GM19023 (cell line): ENCODE data around the gene CDC37.

Source experiments
- ATAC-seq: cut with Tn5 transposase; IDR thresholded peaks from one replicate; pipeline ENCODE4 v1.9.1; 2021; ENCODE audit warnings: mild to moderate bottlenecking, moderate library complexity; ENCODE audit not compliant: unreplicated experiment

CDC37 gene

DNA sequence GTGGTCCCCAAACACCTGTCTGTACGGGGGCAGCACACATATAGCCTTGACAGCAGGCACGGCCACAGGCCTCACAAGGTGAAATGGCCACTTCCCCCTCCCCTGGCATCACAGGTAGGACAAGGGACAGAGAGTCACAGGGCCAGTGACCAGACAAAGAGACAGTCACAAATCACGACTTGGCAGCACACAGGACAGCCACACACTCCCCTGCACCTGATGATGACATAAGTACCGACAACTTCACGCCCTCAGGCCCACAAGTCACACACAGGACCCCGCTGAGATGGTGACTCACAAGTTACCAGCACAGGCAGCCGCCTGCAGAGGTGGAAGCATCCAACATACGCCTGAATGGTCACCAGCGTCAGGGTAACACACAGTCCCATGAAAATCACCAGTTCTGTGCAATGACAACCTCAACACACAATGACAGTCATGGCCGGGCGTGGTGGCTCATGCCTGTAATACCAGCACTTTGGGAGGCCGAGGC is 39.5 kb downstream of the CDC37 start:
- no peak for ATAC-seq

DNA sequence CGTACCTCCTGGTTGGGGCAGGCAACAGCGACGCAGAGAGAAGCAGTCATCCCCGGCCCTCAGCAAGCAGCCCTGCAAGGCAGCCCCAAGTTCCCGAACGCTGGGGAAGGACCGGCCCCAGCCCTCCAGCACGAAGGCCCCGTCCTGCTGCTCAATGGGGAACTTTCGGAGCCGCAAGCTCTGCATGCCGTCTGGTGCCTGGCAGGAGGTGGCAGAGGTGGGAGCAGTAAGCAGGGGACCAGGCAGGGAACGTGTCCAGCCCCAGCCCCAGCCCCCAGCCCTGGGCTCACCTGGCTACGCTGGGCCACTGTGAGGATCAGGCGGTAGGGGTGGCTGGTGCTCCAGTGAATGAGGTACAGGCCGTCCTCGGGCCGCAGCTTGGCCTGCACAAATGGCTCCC is 41.1 kb downstream of the CDC37 start:
- no peak for ATAC-seq

DNA sequence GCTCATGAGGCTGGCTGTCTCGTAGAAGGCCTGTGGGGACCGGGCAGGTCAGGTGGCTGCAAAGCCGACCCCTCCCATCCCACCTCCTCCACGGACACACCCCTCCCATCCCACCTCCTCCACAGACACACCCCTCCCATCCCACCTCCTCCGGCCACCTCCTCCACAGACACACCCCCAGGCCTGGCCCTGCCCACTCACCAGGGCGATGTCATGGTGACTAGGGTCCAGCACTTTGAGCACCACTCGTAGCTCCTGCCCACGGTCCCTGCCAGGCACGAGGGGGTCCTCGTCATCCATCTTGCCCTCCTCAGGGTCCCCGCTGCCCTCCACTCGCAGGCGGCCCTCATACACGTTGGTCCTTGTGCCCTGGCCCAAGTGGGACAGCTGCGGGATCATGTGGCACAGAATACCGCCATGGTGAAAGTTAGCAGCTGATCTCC is 41.8 kb downstream of the CDC37 start:
- no peak for ATAC-seq

DNA sequence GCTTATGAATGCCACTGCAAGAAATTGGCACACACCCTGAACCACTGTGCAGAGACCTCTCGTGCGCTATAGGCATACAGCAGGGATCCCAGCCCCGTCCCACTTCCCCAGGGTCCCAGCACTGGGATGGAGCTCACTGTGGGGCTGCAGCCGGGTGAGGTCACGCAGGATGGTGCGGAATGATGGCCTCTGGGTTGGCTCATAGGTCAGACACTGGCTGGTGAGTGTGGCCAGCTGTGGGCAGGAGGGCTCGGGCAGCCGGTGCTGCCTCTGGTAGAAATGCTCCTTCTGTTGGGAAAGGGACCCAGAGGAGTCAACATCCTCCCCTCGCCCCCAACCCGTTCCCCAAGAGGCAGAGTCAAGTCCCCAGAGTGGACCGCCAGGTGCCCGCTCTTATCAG is 46.9 kb downstream of the CDC37 start:
- ATAC-seq: no peak

DNA sequence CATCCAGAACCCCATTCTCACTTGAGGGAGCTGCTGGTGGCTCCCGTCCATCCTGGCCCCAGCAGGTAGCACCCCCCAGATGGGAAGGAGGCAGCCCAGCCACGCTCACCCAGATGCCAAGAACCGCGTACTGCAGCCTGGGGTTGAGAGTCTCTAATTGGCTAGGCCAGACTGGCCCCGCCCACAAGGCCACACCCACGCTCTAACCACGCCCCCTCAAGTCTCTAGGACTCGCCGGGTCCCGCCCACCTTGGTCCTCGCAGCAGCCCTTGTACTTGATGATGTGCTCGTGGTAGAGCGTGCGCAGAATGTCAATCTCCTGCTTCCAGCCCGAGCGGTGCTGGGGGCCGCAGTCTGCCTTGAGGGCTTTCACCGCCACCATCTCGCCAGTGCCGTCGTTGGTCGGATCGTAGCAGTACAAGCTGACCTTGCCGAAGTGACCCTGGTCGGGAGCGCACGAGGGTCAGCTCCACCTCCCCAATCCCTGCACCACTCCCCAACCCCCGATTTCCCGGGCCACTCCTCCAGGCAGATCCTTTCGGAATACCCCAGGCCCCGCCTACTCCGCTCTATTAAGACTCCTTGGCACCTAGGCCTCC is 49.5 kb downstream of the CDC37 start:
- ATAC-seq: no peak

DNA sequence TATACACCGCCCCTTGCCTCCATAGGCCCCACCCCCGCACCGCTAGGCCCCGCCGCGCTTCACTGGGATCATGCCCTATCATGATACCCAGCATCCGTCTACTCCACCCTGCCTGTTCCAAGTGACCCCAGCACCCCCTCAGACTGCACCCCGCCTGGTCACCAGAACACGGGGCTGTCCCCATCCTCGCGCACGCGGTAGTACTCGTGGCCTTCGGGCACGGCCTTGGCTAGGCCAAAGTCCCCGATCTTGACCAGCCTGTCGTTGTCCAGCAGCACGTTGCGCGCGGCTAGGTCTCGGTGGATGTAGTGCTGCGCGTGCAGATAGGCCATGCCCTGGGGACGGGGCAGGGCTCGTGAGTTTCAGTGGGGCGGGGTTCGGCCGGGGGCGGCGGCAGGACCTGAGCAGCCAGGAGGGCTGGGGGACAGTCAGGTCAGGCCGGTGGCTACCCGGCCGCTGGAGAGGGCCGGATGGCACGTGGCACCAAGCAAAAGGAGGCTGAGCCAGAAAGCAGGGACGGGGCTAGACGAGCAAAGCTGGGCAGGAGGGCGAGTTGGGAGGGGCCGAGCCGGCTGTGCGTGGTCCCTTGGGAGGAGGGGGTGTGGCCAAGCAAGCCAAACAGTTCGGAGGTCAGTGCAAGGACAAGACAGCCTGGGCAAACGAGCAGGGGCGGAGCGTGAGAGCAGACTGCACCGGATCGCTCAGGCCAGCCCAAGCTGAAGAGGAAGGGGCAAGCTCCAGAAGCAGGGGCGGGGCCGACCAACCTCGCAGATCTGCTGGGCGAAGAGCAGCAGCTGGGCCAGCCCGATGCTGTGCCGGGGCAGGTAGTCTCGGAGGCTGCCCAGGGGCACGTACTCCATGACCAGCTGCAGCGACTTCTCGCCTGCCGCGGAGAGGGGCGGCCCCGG is 50.3 kb downstream of the CDC37 start:
- ATAC-seq: no peak

DNA sequence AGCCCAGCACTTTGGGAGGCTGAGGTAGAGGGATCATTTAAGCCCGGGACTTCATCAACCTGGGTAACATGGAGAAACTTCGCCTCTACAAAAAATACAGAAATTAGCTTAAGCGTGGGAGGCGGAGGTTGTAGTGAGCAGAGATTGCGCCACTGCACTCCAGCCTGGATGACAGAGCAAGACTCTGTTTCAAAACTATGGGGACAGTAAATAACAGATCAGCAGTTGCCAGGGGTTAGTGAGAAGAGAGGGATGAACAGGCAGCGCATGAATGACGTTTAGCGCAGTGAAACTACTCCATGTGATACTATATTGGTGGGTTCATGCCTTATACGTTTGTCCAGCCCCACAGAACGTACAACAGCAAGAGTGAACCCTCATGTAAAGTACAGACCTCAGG is 56.8 kb downstream of the CDC37 start:
- ATAC-seq: no peak

DNA sequence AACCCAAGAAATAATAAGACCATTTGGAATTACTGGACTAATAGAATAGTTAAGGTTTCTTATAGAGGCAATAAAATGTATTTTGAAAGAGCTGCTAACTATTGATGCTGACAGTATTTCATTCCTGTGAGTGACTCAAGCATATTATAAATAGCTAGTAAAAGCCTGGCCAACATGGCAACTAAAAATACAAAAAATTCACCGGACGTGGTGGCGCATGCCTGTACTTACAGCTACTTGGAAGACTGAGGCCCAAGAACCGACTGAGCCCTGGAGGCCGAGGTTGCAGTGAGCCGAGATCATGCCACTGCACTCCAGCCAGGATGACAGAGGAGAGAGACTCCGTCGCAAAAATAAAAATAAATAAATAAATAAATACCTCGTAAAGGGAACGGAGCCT is 58.6 kb downstream of the CDC37 start:
- ATAC-seq: no peak

DNA sequence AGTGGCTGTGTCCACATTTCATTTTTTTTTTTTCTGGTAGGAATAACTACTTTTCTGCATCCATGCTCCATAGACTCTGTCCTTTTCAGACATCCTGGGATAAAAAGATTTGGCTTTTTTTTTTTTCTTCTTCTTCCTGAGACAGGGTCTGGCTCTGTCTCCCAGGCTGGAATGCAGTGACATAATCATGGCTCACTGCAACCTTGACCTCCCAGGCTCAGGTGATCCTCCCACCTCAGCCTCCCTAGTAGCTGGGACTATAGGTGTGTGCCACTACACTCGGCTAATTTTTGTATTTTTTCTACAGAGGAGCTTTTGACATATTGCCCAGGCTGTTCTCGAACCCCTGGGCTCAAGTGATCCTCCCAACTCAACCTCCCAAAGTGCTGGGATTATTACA is 59.8 kb downstream of the CDC37 start:
- ATAC-seq: no peak
